ENCODE measurements around the gene SSH2.

DNA sequence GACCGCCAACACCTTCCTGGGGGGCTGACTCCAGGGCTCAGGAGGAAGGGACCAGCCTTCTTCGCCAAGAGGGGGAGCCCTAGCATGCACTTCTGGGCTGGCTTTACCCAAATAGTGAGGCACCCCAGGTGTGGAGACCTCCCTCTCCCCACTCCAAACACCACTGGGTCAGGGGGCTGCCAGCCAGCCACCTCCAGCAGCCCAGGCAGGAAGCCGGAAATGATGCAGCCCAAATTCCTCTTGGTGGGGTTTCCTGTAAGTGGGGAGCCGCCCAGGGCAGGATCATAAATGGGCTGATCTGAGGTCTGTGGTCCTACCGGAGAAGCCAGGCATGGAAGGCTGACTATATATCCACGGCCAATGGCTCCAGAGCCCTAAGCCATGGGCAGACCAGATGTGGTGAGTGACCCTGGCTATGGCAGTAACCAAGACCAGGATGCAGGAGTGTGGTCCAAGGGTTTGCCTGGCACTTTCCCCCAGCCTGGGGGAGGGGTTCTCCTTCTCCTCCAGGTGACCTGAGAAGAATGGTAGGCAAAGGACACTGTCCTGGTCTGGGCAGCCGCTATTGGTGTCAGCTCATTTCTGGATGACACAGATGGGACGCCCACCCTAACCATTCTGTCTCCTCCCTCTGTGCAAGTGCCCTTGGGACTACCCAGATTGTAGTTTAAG lies 344.8 kb downstream of the SSH2 start:
- TF ChIP-seq, protein P1, sequence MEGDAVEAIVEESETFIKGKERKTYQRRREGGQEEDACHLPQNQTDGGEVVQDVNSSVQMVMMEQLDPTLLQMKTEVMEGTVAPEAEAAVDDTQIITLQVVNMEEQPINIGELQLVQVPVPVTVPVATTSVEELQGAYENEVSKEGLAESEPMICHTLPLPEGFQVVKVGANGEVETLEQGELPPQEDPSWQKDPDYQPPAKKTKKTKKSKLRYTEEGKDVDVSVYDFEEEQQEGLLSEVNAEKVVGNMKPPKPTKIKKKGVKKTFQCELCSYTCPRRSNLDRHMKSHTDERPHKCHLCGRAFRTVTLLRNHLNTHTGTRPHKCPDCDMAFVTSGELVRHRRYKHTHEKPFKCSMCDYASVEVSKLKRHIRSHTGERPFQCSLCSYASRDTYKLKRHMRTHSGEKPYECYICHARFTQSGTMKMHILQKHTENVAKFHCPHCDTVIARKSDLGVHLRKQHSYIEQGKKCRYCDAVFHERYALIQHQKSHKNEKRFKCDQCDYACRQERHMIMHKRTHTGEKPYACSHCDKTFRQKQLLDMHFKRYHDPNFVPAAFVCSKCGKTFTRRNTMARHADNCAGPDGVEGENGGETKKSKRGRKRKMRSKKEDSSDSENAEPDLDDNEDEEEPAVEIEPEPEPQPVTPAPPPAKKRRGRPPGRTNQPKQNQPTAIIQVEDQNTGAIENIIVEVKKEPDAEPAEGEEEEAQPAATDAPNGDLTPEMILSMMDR (IDR thresholded peaks at IDR 0.05) = peak in 3 of 6 experiments; percentile 20 to 35 (median 27)
- peak in 3 of 4 donors; percentile 28 to 51 (median 43) for TF ChIP-seq POLR2A (IDR thresholded peaks at IDR 0.05)
- peak in 2 of 4 donors; percentile 90 to 91 for TF ChIP-seq EP300 (IDR thresholded peaks at IDR 0.05)
- peak; percentile 79 to 87 for TF ChIP-seq POLR2AphosphoS5 (IDR thresholded peaks at IDR 0.05)
